Medulla oblongata (tissue), 1 donor: ENCODE measurements around the gene CHRNA4.

Experiments
- DNase-seq: peaks from one replicate; pipeline ENCODE4 v3.0.0-alpha.2; 2015; ENCODE audit errors: extremely low spot score

Gene CHRNA4

GRCh38 chr20:63360850-63361518 is at the start of gene CHRNA4:
Gene CHRNA4 (minus strand): TSS chr20:63361349. CDS start chr20:63361165, 184 bp downstream.
- no peak for DNase-seq

- DNase-seq = no peak
These were observed 48.8 kb upstream of the CHRNA4 start for GRCh38 chr20:63409834-63410435.

- no peak for DNase-seq
These were observed 48.1 kb upstream of the CHRNA4 start for GRCh38 chr20:63409066-63409833.

- no peak for DNase-seq
These were observed 47.5 kb upstream of the CHRNA4 start for GRCh38 chr20:63408684-63409046.

- DNase-seq = no peak
These were observed 47.0 kb upstream of the CHRNA4 start for GRCh38 chr20:63407928-63408683.

- no peak for DNase-seq
These were observed 45.6 kb upstream of the CHRNA4 start for GRCh38 chr20:63406617-63407245.

GRCh38 chr20:63406011-63406410 is 44.9 kb upstream of the CHRNA4 start:
- no peak for DNase-seq

GRCh38 chr20:63405102-63405730 is 44.1 kb upstream of the CHRNA4 start:
- no peak for DNase-seq

- no peak for DNase-seq
These were observed 43.3 kb upstream of the CHRNA4 start for GRCh38 chr20:63404129-63405085.

GRCh38 chr20:63403403-63404105 is 42.4 kb upstream of the CHRNA4 start:
- no peak for DNase-seq

- DNase-seq = no peak
These were observed 41.7 kb upstream of the CHRNA4 start for GRCh38 chr20:63402860-63403220.

- DNase-seq = no peak
These were observed 41.2 kb upstream of the CHRNA4 start for GRCh38 chr20:63402181-63402859.

- no peak for DNase-seq
These were observed 40.4 kb upstream of the CHRNA4 start for GRCh38 chr20:63401384-63402110.

GRCh38 chr20:63400486-63401210 is 39.5 kb upstream of the CHRNA4 start:
- no peak for DNase-seq

- DNase-seq = no peak
These were observed 38.6 kb upstream of the CHRNA4 start for GRCh38 chr20:63399596-63400375.

- DNase-seq = no peak
These were observed 37.8 kb upstream of the CHRNA4 start for GRCh38 chr20:63398744-63399514.
